Osteocyte (in vitro differentiated cells): ENCODE data around the gene PGS1. TPM values are rescaled to one million over a fixed set of nuclear protein-coding genes. Genes with fewer than 3 reads are reported as not detected.

Experiments used
- DNase-seq: peaks from one replicate; pipeline ENCODE4 v3.0.0; 2021; ENCODE audit warnings: mixed read lengths; ENCODE audit not compliant: unreplicated experiment; ENCODE audit errors: extremely low spot score
- H3K27ac Mint-ChIP-seq: one replicate; pipeline ENCODE4 v1.8.0; 2021; ENCODE audit warnings: mild to moderate bottlenecking, mixed read lengths; ENCODE audit not compliant: unreplicated experiment
- H3K27me3 Mint-ChIP-seq: one replicate; pipeline ENCODE4 v1.8.0; 2021; ENCODE audit warnings: mixed read lengths; ENCODE audit not compliant: unreplicated experiment
- H3K36me3 Mint-ChIP-seq: one replicate; pipeline ENCODE4 v1.8.0; 2021; ENCODE audit warnings: mixed read lengths; ENCODE audit not compliant: unreplicated experiment
- H3K4me1 Mint-ChIP-seq: one replicate; pipeline ENCODE4 v1.8.0; 2021; ENCODE audit warnings: mixed read lengths; ENCODE audit not compliant: unreplicated experiment
- H3K4me3 Mint-ChIP-seq: one replicate; pipeline ENCODE4 v1.8.0; 2021; ENCODE audit warnings: mild to moderate bottlenecking, moderate library complexity, mixed read lengths; ENCODE audit not compliant: unreplicated experiment
- H3K9me3 Mint-ChIP-seq: one replicate; pipeline ENCODE4 v1.8.0; 2021; ENCODE audit warnings: mixed read lengths; ENCODE audit not compliant: unreplicated experiment
- total RNA-seq: library from RNA; stranded (reverse); gene quantifications from 2 replicates; pipeline ENCODE4 v1.2.1, GENCODE V29; 2021
- TF ChIP-seq, protein P1 (sequence below): fragments of 200-600 bp; sonication (generic); IDR thresholded peaks from 2 replicates; pipeline ENCODE4 v1.5.0; 2021; ENCODE audit warnings: antibody characterized with exemption, mild to moderate bottlenecking, moderate library complexity

Gene PGS1
- total RNA-seq, 1 donor from 2014 or later, result 53.0 TPM

DNA sequence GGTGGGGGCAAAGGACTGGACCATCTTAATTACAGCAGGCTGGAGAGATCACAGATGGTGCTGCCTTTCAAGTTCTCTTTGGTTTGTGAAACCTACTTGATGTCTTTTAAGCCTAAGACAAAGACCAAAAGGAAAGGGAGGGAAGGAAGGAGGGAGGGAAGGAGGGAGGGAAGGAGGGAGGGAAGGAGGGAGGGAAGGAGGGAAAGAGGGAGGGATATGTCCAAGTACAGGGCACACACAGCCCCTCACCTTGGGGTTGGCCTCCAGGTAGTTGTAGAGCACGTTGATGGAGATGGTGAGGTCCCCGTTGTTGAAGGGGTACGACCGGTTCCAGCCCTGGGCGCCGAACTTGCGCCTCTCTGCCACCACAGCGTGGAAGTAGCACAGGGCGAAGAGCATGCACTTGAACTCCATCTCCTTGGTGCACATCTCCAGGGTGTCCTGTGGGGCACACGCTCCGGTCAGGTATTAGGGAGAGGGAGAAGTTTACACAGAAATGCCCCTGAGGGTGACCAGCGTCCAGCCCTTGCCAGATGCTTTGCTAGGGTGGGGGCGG, 55.4 kb downstream of the PGS1 start:
- Mint-ChIP-seq H3K4me3 (no peak overlapping the region), H3K9me3 (no peaks in the 10 kb centered on the region), H3K27ac (no peak overlapping the region), H3K27me3 (no peaks in the 10 kb centered on the region), H3K4me1 (peaks cover 20% of the 10 kb centered on the region), H3K36me3 (peaks cover 10% of the 10 kb centered on the region)
- TF ChIP-seq, protein P1, sequence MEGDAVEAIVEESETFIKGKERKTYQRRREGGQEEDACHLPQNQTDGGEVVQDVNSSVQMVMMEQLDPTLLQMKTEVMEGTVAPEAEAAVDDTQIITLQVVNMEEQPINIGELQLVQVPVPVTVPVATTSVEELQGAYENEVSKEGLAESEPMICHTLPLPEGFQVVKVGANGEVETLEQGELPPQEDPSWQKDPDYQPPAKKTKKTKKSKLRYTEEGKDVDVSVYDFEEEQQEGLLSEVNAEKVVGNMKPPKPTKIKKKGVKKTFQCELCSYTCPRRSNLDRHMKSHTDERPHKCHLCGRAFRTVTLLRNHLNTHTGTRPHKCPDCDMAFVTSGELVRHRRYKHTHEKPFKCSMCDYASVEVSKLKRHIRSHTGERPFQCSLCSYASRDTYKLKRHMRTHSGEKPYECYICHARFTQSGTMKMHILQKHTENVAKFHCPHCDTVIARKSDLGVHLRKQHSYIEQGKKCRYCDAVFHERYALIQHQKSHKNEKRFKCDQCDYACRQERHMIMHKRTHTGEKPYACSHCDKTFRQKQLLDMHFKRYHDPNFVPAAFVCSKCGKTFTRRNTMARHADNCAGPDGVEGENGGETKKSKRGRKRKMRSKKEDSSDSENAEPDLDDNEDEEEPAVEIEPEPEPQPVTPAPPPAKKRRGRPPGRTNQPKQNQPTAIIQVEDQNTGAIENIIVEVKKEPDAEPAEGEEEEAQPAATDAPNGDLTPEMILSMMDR, result no peak
- DNase-seq, result no peak

DNA sequence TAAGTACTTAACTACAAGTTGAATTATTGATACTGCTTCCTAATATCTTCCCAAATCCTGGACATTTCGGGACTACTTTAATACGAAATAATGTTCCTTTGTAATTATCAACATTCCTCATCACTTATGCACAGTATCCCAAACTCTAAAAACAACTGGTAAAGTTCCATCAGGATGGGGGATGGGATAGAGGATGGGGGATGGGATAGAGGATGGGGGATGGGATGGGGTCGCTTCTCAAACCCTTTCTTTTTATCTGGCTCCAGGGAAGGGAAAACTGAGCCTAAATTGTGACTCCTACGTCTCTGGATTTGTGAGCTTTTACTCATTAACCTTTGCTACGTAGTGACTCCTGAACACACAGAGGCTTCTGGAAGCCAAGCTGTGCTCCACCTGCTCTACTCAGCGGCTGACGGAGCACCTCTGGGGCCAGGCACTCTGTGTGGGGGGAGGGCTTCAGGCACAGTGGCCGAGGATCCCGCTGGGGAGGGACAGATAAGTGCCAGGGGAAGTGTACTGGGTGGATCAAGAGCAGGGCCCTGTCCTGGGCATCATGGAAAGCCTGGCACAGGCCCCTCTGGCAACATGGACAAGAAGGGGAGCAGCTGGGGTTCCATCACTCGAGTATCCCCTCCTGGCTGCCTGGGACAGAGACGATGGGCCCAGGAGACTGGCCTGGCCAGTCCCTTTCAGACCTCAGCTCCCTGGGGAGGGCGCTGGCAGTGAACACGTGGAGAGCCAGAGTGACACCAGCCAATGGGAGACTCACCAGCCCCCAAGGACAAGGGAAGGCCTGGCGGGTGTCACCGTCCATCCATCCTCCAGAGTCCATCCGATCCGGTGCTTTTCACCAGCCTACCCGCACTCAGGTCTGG, 56.2 kb downstream of the PGS1 start:
- Mint-ChIP-seq H3K4me3 (no peak overlapping the region), H3K27ac (no peak overlapping the region)
- no peak for DNase-seq

DNA sequence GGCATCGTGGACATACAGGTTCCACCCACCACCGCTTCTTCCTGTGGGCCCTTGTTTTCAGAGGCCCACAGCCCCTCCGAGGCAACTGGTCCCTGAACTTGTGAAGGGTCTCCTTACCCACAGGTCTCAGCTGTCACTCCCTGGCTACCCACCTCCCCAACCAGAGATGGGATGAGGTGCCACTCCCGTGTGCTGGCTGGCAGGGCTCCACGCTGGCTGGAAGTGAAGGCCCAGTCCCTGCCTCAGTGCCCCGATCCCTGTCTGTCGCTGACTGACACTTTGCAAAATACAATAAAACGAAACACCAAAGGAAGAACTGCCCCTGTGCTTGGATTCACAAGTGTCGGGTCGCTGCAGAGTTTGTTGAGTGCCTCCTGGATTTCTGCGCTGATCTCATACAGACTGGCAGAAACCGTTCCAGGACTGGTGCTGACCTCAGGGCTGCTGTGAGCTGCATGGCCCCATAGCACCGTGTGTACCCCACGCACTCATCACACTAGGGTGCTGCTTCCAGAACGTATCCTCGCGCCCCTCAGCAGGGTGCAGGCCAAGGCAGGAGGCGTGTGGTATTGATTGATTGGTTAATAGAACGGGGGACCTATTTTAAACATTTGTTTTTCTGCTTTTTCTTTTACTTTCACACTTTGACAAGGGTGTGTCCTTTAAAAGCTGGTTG, 57.0 kb downstream of the PGS1 start:
- H3K36me3 Mint-ChIP-seq, result peaks cover 2% of the 10 kb centered on the region
- no peaks in the 10 kb centered on the region for H3K27me3 Mint-ChIP-seq

More for the DNA sequence above, 56.2 kb downstream of the PGS1 start:
- H3K4me1 Mint-ChIP-seq, result peaks cover 12% of the 10 kb centered on the region
- no peaks in the 10 kb centered on the region for H3K27me3 Mint-ChIP-seq
- H3K36me3 Mint-ChIP-seq, result peaks cover 6% of the 10 kb centered on the region
- H3K9me3 Mint-ChIP-seq, result no peaks in the 10 kb centered on the region
- TF ChIP-seq, protein P1, result no peak

DNA sequence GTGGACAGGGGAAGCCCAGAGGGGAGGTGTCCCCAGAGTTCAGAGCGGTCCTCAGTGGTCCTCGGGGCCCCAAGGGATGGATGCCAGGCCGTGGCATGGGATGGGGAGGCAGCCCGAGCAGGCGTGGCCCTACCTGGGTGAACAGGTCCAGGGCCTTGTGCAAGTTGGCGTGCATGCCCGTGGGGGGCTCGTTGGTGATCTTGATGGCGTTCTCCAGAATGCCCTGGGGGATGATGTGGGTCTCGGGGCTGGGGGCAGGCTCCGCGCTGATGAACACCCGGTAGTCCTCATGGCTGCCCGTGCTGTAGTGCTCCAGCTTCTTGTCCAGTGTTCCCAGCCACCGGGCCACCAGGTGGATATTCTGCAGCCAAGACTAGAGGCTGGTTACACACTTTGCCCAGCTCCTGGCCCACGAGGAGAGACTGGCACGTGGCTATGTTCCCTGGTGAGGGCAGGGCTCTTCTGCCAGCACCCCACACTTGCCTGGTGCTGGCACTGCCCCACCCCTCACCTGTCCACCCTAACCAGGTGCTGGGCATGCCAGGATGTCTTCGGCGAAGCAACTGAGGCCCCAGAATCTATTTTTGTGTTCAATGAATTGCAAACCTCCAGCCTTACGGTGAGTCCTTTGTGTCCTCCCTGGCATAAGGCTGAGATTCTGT, 59.2 kb downstream of the PGS1 start:
- Mint-ChIP-seq H3K9me3 (no peaks in the 10 kb centered on the region), H3K4me1 (peaks cover 3% of the 10 kb centered on the region), H3K4me3 (no peak overlapping the region), H3K36me3 (no peaks in the 10 kb centered on the region), H3K27me3 (no peaks in the 10 kb centered on the region), H3K27ac (no peak overlapping the region)
- no peak for DNase-seq
- TF ChIP-seq, protein P1, result no peak

More for the DNA sequence above, 57.0 kb downstream of the PGS1 start:
- no peaks in the 10 kb centered on the region for H3K9me3 Mint-ChIP-seq
- H3K4me1 Mint-ChIP-seq, result peaks cover 8% of the 10 kb centered on the region
- no peak overlapping the region for H3K27ac Mint-ChIP-seq
- DNase-seq, result no peak
- TF ChIP-seq, protein P1, result no peak
- no peak overlapping the region for H3K4me3 Mint-ChIP-seq
